NCI-H1417 treated with DMSO at 0.1 percent for 48 hours (cell line): ENCODE data around the gene RAB11B.
A peak's percentile ranks its signal among the peaks of the same experiment; 100 is the strongest.
"Not testable (repeated sequence)": the region's sequence is repeated elsewhere in the genome, so short reads cannot be mapped to it uniquely, and the experiment has no call there.

Experiments used
- DNase-seq: peaks from one replicate; lab custom pipeline; 2025; lab: John Stamatoyannopoulos, UW

RAB11B gene

GRCh38 chr19:8393871-8394250, 3.7 kb downstream of the RAB11B start:
- no peak for DNase-seq

GRCh38 chr19:8395621-8396082, 5.5 kb downstream of the RAB11B start:
- DNase-seq = no peak

- no peak for DNase-seq
Observed at GRCh38 chr19:8396185-8396562, 6.0 kb downstream of the RAB11B start.

GRCh38 chr19:8396563-8397203, 6.5 kb downstream of the RAB11B start:
- no peak for DNase-seq

- no peak for DNase-seq
Observed at GRCh38 chr19:8397271-8397670, 7.1 kb downstream of the RAB11B start.

GRCh38 chr19:8397746-8398310, 7.7 kb downstream of the RAB11B start:
- no peak for DNase-seq

- no peak for DNase-seq
Observed at GRCh38 chr19:8398311-8398771, 8.2 kb downstream of the RAB11B start.

- DNase-seq = no peak
Observed at GRCh38 chr19:8399681-8400188, 9.6 kb downstream of the RAB11B start.

GRCh38 chr19:8401981-8402411, 11.8 kb downstream of the RAB11B start:
- DNase-seq = no peak

- DNase-seq = no peak
Observed at GRCh38 chr19:8403098-8403819, 13.1 kb downstream of the RAB11B start.

GRCh38 chr19:8403820-8404109, 13.6 kb downstream of the RAB11B start:
- DNase-seq = no peak

GRCh38 chr19:8404391-8405151, 14.4 kb downstream of the RAB11B start:
- no peak for DNase-seq

GRCh38 chr19:8410718-8411117, 20.6 kb downstream of the RAB11B start:
- not testable (repeated sequence) for DNase-seq

- peak; percentile 66 for DNase-seq
Observed at GRCh38 chr19:8412783-8413628, 22.8 kb downstream of the RAB11B start, which contains the start of gene MARCHF2. Gene MARCHF2 (plus strand): TSS chr19:8413305. CDS start chr19:8421841, 8,536 bp downstream.

GRCh38 chr19:8413629-8413995, 23.5 kb downstream of the RAB11B start:
- no peak for DNase-seq

- no peak for DNase-seq
Observed at GRCh38 chr19:8416796-8417195, 26.6 kb downstream of the RAB11B start.

GRCh38 chr19:8421484-8422461, 31.6 kb downstream of the RAB11B start:
- DNase-seq = no peak

GRCh38 chr19:8423817-8424223, 33.7 kb downstream of the RAB11B start:
- DNase-seq = no peak

GRCh38 chr19:8425331-8425730, 35.2 kb downstream of the RAB11B start:
- not testable (repeated sequence) for DNase-seq

GRCh38 chr19:8426283-8426682, 36.1 kb downstream of the RAB11B start:
- no peak for DNase-seq
